ENCODE results near the gene CNIH3. TPM values are rescaled to one million over a fixed set of nuclear protein-coding genes. Genes with fewer than 3 reads are reported as not detected.

CNIH3 gene
- total RNA-seq, 2 donors from 2014 or later, result 0.33 to 1.3 TPM

DNA sequence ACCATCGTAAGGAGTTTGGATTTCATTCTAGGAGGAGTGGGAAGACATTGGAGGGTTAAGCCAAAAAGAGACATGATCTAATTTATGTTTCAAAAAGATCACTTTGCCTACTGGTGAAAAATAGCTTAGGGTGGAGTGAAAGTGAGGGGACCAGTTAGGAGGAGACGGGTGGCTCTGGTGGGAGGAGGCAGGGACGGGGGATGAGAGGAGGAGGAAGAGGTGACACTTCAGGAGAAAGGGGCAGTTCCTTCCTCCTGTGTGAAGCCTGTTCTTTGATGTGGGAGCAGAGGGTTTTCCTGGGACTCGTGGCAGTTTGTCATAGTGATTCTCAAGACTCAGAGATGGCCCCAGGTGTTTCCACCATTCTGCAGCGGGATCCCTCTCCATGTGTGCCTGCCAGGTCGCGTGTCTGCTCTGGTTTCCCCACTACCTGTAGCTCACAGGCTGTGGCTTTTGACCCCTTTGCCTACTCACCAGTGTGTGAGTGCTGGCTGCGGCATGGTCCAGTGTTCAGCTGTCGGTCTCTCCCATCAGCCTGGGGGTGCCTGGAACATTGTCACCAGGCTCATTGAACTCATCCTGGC, 102.4 kb downstream of the CNIH3 start:
- Histone ChIP-seq H3K4me1 (no peaks in the 10 kb centered on the region), H3K36me3 (no peaks in the 10 kb centered on the region)
- TF ChIP-seq, protein P1, sequence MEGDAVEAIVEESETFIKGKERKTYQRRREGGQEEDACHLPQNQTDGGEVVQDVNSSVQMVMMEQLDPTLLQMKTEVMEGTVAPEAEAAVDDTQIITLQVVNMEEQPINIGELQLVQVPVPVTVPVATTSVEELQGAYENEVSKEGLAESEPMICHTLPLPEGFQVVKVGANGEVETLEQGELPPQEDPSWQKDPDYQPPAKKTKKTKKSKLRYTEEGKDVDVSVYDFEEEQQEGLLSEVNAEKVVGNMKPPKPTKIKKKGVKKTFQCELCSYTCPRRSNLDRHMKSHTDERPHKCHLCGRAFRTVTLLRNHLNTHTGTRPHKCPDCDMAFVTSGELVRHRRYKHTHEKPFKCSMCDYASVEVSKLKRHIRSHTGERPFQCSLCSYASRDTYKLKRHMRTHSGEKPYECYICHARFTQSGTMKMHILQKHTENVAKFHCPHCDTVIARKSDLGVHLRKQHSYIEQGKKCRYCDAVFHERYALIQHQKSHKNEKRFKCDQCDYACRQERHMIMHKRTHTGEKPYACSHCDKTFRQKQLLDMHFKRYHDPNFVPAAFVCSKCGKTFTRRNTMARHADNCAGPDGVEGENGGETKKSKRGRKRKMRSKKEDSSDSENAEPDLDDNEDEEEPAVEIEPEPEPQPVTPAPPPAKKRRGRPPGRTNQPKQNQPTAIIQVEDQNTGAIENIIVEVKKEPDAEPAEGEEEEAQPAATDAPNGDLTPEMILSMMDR (IDR thresholded peaks at IDR 0.05), result no peak

DNA sequence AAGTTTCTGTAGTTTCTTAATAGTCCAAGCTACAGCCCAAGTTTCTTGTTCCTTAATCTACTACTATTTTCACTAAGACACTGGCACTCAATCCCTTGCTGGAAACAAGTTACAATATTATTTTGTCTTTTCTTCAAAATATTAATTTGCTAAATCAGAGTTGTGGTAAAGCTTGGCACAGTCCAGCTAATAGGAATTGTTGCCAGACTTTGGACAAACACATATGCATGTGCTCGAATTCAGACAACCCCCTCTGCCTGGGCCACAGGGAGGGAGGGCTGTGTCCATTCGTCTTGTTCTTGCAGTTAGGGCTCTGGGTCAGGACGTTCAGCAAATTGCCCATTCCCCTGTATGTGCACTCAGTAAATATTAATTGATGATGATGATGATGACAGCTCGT, 103.6 kb downstream of the CNIH3 start:
- TF ChIP-seq, protein P1 (IDR thresholded peaks at IDR 0.05), result no peak
- no peaks in the 10 kb centered on the region for H3K36me3 ChIP-seq

More for the DNA sequence above, 102.4 kb downstream of the CNIH3 start:
- Histone ChIP-seq H3K4me3 (no peak overlapping the region), H3K27ac (no peak overlapping the region), H3K27me3 (no peaks in the 10 kb centered on the region), H3K9me3 (no peaks in the 10 kb centered on the region)
- DNase-seq (ENCODE audit: low spot score), result no peak

DNA sequence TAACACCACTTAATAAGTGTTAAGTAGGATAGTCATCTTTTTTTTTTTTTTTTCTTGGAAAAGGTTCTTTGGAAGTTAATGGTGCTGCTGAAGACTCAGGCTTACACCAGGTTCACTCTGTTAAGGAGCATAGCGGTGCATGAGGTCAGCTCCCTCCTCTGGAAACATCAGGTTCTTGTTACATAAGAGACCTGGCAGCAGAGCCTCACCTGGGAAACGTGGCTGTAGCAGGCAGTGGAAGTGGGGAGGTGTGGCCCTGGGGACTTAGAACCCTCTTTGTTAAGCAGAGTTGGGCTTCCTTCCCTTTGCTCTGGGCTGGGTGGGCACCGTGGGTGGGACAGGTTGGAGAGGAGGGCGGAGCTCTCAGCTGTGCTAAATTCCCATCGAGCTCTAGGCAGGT, 104.1 kb downstream of the CNIH3 start:
- TF ChIP-seq, protein P1 (IDR thresholded peaks at IDR 0.05), result no peak
- DNase-seq (ENCODE audit: low spot score), result no peak
- Histone ChIP-seq H3K9me3 (no peaks in the 10 kb centered on the region), H3K4me1 (no peaks in the 10 kb centered on the region), H3K4me3 (no peak overlapping the region), H3K27me3 (no peaks in the 10 kb centered on the region), H3K27ac (no peak overlapping the region), H3K36me3 (no peaks in the 10 kb centered on the region)

More for the DNA sequence above, 103.6 kb downstream of the CNIH3 start:
- no peak overlapping the region for H3K27ac ChIP-seq
- no peak for DNase-seq (ENCODE audit: low spot score)
- H3K4me1 ChIP-seq, result no peaks in the 10 kb centered on the region
- H3K9me3 ChIP-seq, result no peaks in the 10 kb centered on the region
- H3K4me3 ChIP-seq, result no peak overlapping the region
- H3K27me3 ChIP-seq, result no peaks in the 10 kb centered on the region

DNA sequence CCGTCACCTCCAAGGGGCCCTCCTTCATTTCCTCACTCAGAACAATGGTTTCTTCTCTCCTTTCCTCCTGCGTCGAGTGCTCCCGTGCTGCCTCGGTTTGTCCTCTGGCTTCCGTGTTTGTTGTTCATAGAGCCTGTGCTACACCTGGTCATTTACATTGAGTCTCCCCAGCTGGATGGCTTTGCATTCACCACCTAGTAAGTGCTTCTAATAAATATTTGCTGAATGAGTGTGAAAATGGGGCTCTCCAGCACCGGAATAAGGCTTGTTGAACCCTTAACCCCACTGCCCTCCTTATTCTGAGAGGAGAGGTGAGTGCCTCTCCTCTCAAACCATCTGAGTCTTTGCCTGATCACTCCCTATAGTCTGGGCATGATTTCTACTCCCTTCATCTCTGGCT, 104.9 kb downstream of the CNIH3 start:
- Histone ChIP-seq H3K4me1 (no peaks in the 10 kb centered on the region), H3K27me3 (no peaks in the 10 kb centered on the region), H3K9me3 (no peaks in the 10 kb centered on the region), H3K36me3 (no peaks in the 10 kb centered on the region), H3K27ac (no peak overlapping the region), H3K4me3 (no peak overlapping the region)
- TF ChIP-seq, protein P1 (IDR thresholded peaks at IDR 0.05), result no peak
- no peak for DNase-seq (ENCODE audit: low spot score)

DNA sequence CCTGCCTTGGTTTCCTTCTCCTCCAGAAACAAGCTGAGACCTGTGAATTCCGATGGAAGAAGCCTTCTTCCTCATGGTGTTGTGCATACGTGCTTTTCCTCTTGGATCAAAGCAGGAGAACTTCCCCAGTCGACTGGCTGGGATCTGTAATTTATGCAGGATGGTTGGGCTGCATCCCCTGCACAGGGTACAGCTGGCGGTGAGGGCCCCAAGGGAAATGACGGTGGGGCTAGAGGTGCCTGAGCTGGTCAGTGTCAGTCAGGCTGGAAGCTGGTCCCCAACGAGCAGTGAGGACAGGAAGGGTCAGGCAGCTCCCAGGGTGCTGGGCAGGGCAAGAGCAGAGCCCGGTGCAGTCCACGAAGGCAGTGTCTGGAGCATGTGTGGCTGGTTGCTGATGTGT, 106.7 kb downstream of the CNIH3 start:
- H3K4me1 ChIP-seq, result no peaks in the 10 kb centered on the region
- H3K27ac ChIP-seq, result no peak overlapping the region
- H3K36me3 ChIP-seq, result no peaks in the 10 kb centered on the region
- TF ChIP-seq, protein P1 (IDR thresholded peaks at IDR 0.05), result no peak
- H3K4me3 ChIP-seq, result no peak overlapping the region
- no peaks in the 10 kb centered on the region for H3K9me3 ChIP-seq
- no peak for DNase-seq (ENCODE audit: low spot score)
- no peaks in the 10 kb centered on the region for H3K27me3 ChIP-seq

DNA sequence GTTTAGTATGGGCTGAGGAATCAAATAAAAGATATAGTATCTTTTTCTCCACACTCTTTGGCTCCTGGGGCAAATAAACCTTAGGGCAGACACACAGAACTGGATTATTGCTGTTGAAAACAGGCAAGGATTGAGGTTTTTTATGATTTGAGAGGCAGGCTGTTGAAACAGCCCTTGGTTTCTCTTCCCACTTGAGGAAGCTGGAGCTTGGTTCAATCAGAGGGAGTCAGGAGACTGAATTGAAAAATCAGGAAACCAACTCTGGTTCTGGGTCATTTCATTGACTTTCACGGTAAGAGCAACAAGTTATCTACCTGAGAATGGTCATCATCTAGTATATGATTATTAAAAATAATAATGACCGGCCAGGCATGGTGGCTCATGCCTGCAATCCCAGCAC, 108.4 kb downstream of the CNIH3 start:
- Histone ChIP-seq H3K9me3 (no peaks in the 10 kb centered on the region), H3K4me1 (no peaks in the 10 kb centered on the region), H3K4me3 (no peak overlapping the region), H3K27ac (no peak overlapping the region), H3K36me3 (no peaks in the 10 kb centered on the region), H3K27me3 (no peaks in the 10 kb centered on the region)
- no peak for DNase-seq (ENCODE audit: low spot score)
- TF ChIP-seq, protein P1 (IDR thresholded peaks at IDR 0.05), result no peak
